Left forelimb (tissue), 1 donor: ENCODE data around the gene HECW1.

Experiments used
- DNase-seq: peaks from one replicate; pipeline ENCODE4 v3.0.0-alpha.2; 2018; ENCODE audit warnings: low spot score

HECW1 gene

DNA sequence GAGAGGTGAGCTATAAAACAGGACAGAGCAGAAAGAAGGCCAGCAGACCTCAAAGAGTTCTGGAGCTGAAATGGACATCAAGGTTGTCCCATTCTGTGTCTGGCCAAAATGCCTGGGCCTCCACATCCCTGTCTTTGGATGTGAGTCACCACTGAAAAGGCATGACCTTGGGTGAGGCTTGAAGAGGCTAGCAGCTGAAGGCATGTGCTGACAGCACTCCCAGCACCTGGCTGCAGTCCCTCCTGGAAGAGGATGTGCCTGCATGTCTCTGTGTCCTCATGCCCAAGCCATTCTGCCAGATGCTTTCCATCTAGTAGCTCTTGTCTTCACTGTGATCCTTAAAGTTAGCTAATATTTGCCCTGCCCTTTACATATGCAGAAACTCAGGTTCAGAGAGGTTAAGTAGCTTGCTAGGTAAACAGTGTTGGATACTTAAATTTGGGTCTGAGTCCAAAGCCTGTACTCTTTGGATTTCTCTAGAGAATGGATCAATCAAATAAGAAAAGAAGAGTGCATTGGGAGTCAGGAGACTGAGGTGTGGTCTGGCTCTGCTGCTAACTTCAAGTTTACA lies 35.8 kb downstream of the HECW1 start:
- no peak for DNase-seq

DNA sequence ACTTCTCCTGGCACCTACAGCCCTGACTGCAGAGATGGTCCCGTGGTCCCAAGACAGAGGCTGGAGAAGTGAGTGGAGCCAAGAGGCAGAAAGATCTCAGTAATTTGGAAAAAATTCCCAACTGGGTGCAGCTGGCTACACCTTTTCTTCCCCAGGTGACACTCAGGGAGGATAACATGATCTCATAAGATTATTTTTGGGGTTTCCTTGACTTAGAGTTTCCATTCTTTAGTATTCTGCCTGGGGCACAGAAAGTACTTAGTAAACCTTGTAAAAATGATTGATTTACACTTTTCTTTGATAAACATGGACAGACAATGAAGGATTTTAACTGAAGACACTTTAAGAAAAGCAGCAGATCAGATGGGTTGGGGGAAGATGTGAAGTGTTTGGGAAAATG lies 38.6 kb downstream of the HECW1 start:
- no peak for DNase-seq

DNA sequence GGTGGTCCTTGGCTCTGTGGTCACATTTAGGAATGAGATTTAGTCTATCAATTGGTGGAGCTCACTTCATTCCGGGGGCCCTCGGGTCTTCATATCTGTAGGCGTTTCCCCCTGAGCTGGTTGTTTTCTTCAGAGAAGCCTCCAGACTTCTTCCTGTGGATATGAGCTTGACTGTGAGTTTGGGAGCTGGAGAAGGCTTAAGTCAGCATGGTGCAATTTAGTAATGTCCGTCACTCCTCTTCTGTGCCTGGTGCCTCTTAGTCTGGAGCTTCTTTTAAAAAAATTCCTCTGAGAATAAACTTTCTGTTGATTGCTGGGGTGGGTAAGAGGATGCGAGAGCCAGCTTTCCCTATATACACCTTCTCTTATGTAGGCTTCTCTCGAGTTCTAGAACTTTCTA lies 40.2 kb downstream of the HECW1 start:
- no peak for DNase-seq

DNA sequence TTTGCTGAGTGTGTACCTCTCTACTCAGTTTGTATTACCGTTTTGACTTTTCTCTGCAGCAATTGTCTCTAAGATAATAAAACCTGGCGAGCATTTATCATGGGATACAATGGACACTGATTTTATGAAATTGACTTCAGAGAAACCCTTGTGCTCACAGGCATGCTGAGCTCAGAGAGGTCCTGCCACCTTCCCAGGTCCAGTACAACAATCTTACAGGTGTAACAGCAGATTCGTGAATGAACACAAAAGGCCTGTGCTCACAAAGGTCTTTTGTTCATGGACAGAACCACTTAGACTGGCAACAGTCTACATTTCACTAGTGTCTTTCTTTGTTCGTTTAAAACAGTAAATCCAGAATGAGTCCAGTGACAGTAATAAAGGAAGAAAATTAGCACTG lies 43.2 kb downstream of the HECW1 start:
- DNase-seq = no peak

DNA sequence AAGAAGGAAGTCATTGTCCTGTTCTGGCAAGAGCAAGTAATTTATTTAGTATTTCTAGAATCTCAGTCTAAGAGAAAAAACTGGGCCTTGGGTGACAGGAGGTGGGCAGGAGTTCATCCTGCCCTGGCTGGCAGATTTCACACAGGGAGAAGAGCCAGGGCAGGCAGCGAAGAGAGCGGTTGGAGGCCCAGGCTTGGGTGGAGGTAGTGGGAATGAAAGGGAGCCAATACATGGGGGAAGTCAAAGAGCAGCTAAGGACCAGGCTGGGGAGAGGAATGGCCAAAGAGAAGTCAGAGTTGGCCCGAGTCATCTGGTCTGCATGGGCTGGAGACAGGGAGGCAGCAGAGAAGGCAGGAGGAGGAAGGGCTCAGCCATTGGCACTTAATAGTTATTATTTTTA lies 51.4 kb downstream of the HECW1 start:
- DNase-seq = no peak

DNA sequence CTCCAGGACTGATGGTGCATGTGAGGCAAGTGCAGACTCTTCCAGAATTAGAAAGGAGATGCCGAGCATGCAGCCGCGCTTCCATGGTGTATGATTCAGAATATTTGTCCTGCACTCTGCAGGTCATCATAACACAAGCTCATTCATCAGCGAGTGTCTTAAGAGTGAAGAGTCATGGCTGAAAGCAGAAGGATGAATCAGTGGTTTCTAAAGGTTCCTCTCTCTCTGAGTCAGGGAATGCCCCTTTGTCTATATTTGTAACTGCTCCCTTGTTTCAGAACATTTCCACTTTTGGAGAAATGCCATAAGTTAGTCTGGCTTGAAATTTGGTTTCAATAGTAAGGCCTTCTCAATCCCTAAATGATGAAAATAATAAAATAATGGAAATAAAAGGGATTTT lies 52.3 kb downstream of the HECW1 start:
- DNase-seq = no peak

DNA sequence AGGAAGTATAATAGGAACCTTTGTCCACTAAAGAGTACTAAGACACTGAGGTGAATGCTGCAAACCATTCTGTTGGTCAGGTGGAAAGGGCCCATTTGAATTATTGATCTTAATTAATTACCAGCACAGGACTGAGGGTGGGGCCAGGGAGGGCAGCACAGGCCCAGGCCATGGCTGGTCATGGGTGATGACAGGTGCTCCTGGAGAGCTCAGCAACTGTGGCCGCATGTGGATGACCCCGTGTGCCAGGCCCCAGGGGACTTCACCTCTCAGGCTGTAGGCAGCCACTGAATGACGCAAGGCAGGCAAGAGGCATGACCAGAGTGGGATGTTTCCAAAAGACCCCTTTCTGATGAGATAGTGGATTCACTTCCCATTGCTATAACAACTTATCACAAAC lies 54.2 kb downstream of the HECW1 start:
- DNase-seq = no peak

DNA sequence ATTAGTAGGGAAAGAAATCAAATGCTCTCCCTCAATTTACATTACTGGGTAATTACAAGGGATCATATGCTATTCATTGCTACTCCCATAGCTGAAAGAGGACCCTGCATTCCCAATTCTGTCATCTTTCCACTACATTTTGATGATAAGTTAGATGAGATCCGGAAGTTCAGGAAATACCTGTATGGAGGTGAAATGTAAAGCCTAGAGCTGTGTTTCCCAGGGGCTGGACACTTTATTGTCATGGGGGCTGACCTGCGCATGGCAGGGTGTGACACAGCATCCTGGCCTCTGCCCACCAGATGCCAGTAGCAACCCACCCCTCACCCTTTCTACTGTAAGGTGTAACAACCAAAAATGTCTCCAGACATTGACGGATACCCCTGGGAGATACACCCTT lies 56.6 kb downstream of the HECW1 start:
- DNase-seq = no peak

DNA sequence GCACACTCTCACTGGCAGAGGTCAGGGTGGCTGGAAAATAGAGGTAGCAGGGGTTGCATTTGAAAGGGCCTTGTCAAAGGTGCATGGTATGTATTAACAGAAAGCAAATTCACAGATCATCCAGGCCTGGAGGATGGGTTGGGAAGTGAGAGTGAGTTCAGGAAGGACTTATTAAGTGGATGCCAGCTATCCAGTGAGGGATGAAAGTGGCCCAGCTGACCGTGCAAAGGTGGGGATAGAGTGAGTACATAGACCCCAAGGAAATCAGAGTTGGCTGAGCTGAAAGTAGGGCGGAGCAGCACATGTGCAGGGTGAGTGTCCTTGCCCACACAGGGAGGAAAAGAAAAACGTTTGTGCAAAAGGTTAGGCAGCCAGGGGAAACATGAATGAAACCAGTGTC lies 58.1 kb downstream of the HECW1 start:
- no peak for DNase-seq

DNA sequence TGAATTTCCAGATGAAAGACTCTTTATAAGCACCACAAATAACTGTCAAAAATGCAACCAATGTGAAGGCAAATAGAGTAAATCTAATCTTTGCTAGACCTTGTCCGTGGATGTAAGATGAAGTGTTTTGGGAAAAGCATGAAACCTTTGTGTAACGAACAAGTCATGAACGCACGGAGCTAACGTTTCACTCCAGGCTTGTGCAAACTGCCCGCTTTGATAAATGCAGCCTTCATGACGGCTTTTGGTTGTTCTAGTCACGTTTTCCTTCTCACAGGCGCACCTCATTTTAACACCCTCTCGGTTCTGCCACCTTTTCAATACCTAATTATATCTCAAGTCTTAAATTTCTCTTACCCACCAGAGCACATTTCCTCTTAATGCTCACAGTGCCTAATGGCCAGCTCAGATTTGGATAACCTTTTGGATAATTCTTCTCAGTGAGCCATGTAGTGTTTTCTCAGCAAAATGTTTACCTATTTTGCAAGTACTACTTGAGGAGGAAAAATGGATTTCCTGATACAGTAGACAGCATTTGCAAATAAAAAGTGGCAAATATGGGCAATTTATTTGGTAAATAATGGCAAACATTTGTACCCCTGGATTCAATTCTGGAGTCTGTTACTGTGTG lies 63.2 kb downstream of the HECW1 start:
- DNase-seq = no peak

DNA sequence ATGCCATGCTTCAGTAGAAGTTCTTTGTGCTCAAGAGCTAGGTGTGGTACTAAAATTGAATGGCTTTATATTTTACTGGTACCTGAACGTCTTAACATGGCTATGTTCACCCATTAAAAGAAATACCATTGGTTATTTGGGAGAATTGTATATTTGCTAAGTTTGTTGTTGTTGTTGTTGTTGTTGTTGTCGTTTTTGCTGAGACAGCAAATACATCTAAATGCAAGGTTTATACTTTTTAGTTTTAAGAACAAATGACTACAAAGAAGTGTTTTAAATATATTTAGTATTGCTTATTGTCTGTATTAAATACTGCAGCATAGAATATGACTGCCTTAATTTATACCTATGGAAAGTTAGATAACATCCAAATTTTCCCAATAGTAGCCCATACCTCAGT lies 66.9 kb downstream of the HECW1 start:
- no peak for DNase-seq

DNA sequence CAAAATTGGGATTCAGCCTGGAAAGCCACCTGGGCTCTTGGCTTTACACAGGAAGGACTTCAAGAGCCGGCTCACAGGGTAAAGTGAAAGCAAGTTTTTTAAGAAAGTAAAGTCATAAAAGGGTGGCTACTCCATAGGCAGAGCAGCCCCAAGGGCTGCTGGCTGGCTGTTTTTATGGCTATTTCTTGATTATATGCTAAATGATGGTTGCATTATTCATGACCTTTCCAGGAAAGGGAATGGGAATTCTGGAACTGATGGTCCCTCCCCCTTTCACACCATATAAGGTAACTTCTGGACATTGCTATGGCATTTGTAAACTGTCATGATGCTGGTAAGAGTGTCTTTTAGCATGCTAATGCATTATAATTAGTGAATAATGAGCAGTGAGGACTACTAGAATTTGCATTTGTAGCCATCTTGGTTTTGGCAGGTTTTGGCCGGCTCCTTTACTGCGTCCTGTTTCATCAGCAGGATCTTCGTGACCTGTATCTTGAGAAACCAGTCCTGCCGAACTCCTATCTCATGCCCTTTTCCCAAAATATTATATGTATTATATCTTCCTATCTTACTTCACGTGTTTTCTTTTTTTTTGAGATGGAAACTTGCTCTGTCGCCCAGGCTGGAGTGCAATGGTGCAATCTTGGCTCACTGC lies 80.5 kb downstream of the HECW1 start:
- DNase-seq = no peak

DNA sequence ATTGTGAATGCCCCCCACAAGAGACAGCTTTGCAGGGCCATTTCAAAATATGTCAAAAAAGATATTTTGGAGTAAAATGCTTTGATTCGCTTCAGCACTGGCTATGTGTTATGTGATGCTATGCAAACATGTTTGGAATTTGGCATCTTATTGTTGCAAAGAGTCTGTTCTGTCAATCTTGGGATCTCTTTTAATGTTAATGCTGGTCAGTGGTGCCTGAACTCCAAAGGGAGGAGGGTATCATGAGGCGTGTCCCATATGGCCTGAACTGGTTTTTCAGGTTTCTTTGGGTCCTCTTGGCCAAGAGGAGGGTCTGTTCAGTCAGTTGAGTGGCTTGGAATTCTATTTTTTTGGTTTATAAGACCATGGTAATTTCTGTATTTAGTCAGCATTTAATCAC lies 81.4 kb downstream of the HECW1 start:
- DNase-seq = no peak

DNA sequence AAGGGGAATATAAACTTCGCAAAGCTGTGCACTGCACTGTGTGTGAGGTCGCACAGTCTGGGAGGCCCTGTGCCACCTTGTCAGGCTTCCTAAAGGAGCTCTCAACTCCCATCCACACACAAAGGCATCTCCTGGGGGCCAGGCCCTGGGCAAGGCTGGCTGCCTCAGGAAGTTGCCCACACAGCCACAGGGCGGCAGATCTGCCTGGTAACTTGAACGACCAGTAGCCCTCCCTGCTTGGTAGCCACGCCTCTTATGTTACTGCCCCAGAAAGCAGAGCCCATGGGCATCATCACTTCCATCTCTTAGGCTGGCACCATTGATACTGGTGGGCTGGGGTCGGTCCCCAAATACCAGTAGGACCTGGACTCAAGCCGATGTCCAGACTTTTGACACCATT lies 82.8 kb downstream of the HECW1 start:
- no peak for DNase-seq

DNA sequence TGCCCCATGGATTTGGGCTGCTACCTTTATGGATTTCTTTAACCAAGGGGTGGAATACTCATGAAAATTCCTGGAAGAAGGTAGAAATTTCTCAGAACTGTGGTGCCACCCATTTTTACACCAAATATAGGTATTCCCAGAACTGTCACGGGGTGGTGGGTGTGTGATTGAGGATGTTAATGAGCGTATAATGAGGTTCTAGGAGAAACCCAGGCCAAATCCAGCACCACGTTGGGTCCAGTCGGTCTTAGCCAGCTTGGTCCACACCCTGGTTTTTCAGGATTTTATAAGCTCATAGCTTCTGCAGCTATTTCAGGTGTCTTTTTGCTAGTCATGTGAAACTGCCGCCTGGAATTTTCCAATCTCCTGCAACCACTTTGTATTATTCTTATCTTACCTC lies 83.3 kb downstream of the HECW1 start:
- DNase-seq = no peak

DNA sequence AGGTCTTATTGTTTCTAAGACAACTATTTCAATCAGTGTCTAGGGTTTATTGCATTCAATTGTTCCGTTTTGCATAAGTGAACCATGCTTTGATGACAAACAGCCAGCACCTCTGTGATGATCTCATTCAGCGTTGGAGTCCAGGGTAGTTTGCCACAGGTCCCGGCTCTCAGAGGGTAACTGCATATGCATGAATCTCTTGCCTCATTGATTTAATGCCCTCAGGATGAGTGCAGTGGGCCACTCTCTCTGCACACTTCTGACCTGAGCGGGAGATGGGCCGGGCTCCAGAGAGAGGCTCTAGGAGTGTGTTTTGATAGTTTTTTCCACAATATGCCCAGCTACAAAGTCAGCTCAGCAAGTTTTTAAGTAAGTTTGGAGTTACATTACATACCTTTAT lies 83.9 kb downstream of the HECW1 start:
- DNase-seq = no peak

DNA sequence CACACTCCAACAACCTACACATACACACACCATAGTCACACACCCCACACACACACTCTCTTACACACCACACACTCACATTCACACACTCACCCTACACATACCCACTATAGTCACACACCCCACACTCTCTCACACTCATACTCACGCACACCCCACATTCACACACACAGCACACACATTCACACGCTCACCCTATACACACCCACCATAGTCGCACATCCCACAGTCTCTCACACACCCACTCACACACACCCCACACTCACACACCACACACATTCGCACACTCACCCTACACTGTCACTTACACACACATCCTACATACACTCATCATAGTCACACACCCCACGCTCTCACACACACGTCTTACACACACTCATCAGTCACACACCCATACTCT lies 85.6 kb downstream of the HECW1 start:
- no peak for DNase-seq

DNA sequence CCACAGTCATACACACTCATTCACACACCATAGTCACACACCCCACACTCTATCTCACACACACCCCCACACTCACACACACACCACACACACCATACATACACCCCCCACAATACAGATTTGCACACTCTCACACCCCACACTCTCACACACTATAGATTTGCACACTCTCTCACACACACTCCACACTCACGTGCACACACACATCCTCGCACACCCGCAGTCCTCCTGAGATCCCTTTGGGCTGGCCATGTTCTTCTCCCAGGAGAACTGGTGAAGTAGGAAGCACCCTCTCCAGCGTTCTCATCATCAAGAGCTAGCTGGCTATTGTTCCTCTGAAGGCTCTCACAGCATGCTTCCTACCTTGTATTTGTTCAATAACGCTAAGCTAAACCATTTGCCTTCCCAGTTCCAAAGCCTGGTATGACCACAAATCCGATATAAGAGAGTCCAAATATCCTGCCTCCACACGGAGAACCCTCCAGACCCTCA lies 86.2 kb downstream of the HECW1 start:
- no peak for DNase-seq

DNA sequence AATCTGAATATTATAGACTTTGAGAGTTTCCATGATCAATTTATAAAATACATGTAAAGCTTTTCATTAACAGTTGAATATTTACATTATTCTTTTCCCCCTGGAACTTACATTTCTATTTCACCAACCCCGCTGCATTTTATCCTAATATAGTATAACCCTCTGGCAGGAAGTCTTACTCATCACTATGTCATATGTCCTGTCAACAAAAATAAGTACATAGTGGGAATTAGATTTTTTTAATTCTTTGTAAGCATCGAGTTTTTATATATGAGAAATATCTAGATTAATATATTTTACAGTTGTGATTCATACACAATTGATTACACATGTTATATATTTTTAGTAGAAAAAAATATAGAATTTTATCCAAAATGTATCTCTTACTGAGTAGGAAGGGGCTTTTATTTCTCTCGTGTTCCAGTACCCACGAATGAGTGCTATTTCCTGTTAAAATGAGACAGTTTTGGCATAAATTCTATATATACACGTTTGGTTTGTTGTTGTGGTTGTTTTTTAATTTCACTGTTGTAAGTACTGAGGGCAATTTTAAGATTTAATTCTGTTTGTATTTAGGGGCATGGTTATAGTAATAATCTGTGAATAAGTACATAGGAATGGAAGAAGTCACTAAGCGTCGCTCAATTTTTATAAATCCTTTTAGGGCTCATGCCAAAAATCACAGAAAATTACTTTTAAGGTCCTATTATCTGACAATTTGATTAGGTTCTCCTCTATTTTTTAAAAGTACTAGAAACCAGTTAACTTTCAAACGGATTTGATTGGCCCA lies 87.1 kb downstream of the HECW1 start:
- DNase-seq = no peak

DNA sequence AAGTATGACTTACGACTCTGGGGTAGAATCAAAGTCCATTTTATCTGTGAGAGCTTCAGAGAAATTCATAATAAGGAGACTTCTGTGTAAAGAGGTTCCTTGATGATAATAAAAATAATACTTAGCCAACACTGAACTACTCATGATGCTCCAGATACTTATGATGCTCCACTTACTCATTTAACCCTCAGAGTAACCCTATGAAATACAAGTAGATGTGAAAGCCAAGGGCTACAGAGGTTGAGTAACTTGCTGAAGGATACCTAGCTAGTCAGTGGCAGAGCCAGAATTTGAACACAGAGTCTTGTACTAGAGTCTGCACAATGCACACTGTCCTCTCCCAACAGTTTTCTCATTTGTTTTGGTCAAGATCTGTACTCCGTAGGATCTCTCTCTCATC lies 89.5 kb downstream of the HECW1 start:
- DNase-seq = no peak

DNA sequence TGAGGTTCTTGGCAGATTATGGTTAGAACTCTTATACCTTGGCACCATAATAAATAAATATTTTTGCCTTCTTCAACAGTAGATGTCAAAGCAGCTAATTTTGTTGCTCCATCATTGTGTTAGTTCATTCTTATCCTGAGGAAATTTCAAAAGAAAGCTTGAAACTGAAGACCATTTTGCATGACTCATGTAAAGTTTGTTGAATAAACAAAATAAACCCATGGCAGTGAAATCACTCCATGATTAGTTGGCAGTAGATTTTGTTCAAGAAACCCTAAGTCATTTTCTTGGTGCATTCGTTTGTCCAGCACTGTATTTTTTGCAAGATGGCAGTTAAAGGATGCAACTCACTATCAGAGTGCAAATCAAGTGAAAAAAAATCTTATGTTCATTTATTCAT lies 91.6 kb downstream of the HECW1 start:
- no peak for DNase-seq

DNA sequence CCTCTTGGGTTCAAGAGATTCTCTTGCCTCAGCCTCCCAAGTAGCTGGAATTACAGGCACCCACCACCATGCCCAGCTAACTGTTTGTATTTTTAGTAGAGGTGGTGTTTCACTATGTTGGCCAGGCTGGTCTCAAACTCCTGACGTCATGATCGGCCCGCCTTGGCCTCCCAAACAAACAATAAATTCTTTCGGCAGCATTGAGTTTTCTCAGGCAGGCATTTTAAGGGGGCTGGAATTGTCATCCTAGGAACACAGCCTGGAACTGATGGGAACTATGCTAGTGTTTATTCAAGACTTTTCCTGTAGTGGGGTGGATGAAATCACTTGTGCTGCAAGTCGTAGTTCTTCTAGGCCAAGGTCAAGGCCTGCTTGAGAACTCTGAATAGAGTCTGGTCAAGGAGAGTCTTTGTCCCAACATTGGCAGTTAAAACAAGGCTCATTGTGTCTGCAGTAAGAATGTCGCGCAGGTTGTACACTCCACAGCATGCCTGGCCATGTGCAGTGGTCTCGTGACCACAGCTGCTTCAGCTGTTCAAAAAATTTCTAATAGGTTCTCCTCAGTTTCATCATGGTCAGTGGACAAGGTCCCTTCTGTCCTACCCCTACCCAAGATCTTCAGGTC lies 92.8 kb downstream of the HECW1 start:
- DNase-seq = no peak

DNA sequence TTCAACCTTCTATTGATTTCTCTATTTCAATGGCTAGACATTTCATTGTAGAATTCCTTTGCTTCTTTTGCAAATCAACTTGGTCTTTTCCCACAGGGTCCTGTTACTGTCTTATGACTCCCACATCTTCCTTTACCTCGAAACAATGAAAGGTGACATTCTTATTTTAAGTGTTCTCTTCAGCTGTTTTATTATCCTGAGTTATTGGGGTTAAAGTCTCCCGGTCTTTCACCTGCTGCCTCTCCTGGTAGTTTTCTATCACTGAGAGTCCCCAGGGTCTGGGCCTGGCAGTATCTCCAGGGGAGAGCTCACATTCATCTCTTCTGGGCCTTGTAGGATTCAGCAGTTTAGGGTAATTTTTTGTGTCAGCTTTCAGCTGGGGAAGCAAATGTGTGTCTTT lies 95.8 kb downstream of the HECW1 start:
- no peak for DNase-seq
